ENCODE data around the gene ARHGAP25. TPM values are rescaled to one million over a fixed set of nuclear protein-coding genes. Genes with fewer than 3 reads are reported as not detected.

The ARHGAP25 gene
- total and polyA plus RNA-seq, 9 donors: 8.5 to 30.5 (median 13.0) TPM

DNA sequence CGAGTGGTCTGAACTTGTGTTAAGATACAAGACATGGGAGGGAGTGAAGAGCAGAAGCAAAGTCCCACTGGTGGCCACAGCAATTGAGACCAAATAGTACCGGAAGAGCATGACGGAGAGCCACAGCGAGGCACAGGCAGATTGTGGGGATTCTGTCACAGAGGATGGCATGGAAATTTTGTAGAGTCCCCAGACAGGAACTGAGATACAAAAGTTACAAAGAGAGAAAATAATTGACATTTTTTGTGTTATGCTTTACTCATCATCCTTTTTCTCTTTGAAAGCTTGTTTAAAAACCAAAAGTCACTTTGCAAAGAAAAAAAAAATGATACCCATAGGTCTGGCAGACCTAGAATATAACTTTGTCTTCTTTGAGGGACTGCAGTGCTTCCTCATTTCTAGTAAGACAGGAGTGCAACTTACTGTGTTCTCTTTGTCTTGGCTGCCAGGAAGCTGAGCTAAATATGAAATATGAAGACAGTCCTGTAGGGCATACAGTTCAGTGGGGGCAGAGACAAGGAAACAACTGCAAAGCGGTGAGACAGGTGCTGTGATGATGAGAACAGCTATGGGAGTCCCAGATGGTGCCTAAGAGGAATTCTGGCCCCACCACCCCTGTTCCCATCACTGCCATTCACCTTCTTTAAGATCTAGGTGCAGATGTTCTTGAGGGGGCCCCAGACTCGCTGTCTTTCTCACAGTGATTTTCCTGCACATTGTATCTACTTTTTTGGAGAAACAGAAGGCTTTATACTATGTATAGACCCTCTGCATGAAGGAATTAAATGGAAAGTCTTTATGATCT lies 5.2 kb downstream of the ARHGAP25 start:
- intact Hi-C loops (cut with DNase I): loop anchor here in 2 of 4 donors (10.0 kb wide), 2 partner anchors 165 to 175 kb away; no protein-coding TSS in a partner anchor
- DNase-seq: no peak
- Histone ChIP-seq H3K27me3 (no peaks in the 10 kb centered on the region), H3K4me3 (no peak overlapping the region), H3K4me1 (ENCODE audit: insufficient read depth) (no peaks in the 10 kb centered on the region), H3K9me3 (no peaks in the 10 kb centered on the region), H3K36me3 (no peaks in the 10 kb centered on the region), H3K27ac (no peak overlapping the region)
- WGBS, 3 donors: 91 to 93% (median 93%) methylated on average over 6 of the region's 6 CpGs
- no peak for TF ChIP-seq EP300 (IDR thresholded peaks at IDR 0.05)
- TF ChIP-seq, protein P1, sequence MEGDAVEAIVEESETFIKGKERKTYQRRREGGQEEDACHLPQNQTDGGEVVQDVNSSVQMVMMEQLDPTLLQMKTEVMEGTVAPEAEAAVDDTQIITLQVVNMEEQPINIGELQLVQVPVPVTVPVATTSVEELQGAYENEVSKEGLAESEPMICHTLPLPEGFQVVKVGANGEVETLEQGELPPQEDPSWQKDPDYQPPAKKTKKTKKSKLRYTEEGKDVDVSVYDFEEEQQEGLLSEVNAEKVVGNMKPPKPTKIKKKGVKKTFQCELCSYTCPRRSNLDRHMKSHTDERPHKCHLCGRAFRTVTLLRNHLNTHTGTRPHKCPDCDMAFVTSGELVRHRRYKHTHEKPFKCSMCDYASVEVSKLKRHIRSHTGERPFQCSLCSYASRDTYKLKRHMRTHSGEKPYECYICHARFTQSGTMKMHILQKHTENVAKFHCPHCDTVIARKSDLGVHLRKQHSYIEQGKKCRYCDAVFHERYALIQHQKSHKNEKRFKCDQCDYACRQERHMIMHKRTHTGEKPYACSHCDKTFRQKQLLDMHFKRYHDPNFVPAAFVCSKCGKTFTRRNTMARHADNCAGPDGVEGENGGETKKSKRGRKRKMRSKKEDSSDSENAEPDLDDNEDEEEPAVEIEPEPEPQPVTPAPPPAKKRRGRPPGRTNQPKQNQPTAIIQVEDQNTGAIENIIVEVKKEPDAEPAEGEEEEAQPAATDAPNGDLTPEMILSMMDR (IDR thresholded peaks at IDR 0.05): no peak
- no peak for TF ChIP-seq POLR2A (IDR thresholded peaks at IDR 0.05)

DNA sequence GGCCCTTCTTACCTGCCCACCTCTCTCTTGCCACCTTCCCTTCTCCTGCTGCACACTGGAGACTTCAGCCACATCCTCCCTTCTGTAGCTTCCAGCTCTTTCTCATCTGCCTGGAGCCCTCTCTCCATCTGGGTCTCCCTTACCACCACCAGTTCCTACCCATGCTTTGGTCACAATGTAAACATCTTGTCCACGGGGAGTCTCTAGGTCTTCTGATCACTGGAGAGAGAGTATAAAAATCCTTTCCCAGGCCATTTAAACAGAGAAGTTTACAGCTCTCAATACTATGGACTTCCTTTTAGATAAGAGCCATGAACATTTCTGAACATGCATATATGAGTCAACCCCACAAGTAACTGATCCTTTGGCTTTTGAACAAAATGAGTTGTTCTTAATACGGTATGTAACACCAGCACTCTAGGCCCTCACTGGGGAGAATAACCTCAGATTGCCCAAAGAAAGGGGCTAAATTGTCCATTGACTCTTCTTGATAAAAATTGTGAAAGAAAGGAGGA lies 5.8 kb downstream of the ARHGAP25 start:
- Histone ChIP-seq H3K27ac (no peak overlapping the region), H3K27me3 (no peaks in the 10 kb centered on the region), H3K4me3 (no peak overlapping the region), H3K9me3 (no peaks in the 10 kb centered on the region), H3K4me1 (ENCODE audit: insufficient read depth) (no peaks in the 10 kb centered on the region), H3K36me3 (no peaks in the 10 kb centered on the region)
- 63 to 72% (median 68%) methylated on average over 2 of the region's 2 CpGs for WGBS, 3 donors
- no peak for DNase-seq
- TF ChIP-seq, protein P1 (IDR thresholded peaks at IDR 0.05): no peak
- TF ChIP-seq EP300 (IDR thresholded peaks at IDR 0.05) (no peak), POLR2A (IDR thresholded peaks at IDR 0.05) (no peak)
- intact Hi-C loops (cut with DNase I): loop anchor here in 2 of 4 donors (10.0 kb wide), 2 partner anchors 164 to 174 kb away; no protein-coding TSS in a partner anchor

DNA sequence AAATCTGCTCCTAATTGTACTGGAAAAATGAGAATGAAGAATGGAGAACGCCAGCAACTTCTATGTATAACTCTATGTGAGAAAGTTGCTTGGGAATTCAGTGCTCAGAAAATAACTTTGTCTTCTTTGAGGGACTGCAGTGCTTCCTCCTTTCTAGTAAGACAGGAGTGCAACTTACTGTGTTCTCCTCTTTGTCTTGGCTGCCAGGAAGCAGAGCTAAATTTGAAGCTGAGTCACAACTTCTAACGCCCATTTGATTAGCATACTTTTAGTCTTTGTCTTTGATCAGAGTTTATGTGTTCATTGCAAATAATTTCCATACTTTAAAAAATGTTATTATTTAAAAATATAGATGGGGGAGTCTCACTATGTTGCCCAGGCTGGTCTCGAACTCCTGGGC lies 6.6 kb downstream of the ARHGAP25 start:
- 61 to 77% (median 70%) methylated on average over 3 of the region's 3 CpGs for WGBS, 3 donors
- TF ChIP-seq, protein P1 (IDR thresholded peaks at IDR 0.05): no peak
- no peak for TF ChIP-seq POLR2A (IDR thresholded peaks at IDR 0.05)
- TF ChIP-seq EP300 (IDR thresholded peaks at IDR 0.05): no peak
- H3K27ac ChIP-seq: no peak overlapping the region
- no peaks in the 10 kb centered on the region for H3K9me3 ChIP-seq
- H3K4me1 ChIP-seq (ENCODE audit: insufficient read depth): no peaks in the 10 kb centered on the region
- intact Hi-C loops (cut with DNase I): loop anchor here in 2 of 4 donors (10.0 kb wide), 2 partner anchors 164 to 174 kb away; no protein-coding TSS in a partner anchor
- H3K27me3 ChIP-seq: no peaks in the 10 kb centered on the region
- no peak overlapping the region for H3K4me3 ChIP-seq
- no peaks in the 10 kb centered on the region for H3K36me3 ChIP-seq
- no peak for DNase-seq

DNA sequence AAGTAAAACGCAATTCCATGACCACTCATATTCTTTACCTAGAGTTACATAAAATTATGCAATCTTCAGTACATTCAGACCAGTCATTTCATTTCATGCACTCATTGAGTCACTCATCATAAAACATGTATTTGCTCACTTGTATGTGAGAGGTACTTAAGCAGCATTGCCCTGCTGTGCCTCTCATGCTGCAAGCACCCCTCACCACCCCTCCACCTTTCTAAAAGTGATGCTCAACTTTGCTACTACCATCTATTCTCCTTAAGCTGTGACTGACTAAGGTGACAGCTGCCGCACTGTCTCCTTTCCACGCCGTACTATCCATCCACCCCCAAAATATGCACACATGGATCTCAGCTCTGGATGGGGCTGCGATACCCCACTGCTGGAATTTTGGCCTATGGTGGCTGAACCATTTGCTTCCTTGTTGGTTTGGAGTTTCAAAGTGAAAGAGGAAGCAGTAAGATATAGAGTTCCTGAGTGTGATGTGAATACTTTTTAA lies 7.2 kb downstream of the ARHGAP25 start:
- H3K9me3 ChIP-seq: no peaks in the 10 kb centered on the region
- intact Hi-C loops (cut with DNase I): loop anchor here in 2 of 4 donors (10.0 kb wide), 2 partner anchors 163 to 173 kb away; no protein-coding TSS in a partner anchor
- 91 to 93% (median 93%) methylated on average over 5 of the region's 5 CpGs for WGBS, 3 donors

More for the DNA sequence above, 7.2 kb downstream of the ARHGAP25 start:
- H3K27ac ChIP-seq: no peak overlapping the region
- H3K27me3 ChIP-seq: no peaks in the 10 kb centered on the region
- no peaks in the 10 kb centered on the region for H3K4me1 ChIP-seq (ENCODE audit: insufficient read depth)
- no peaks in the 10 kb centered on the region for H3K36me3 ChIP-seq
- no peak for DNase-seq
- TF ChIP-seq EP300 (IDR thresholded peaks at IDR 0.05) (no peak), POLR2A (IDR thresholded peaks at IDR 0.05) (no peak)
- TF ChIP-seq, protein P1 (IDR thresholded peaks at IDR 0.05): no peak
- H3K4me3 ChIP-seq: no peak overlapping the region
